Endodermal cell (in vitro differentiated cells): ENCODE data around the gene TPR. TPM values are rescaled to one million over a fixed set of nuclear protein-coding genes. Genes with fewer than 3 reads are reported as not detected.

Experiments
- DNase-seq: peaks from one replicate; pipeline ENCODE4 v3.0.0-alpha.2; 2017
- H3K27ac ChIP-seq: 2 replicates; pipeline ENCODE4 v1.5.1; 2013; ENCODE audit warnings: mild to moderate bottlenecking, low read depth, low read length, moderate library complexity
- H3K27me3 ChIP-seq: 2 replicates; pipeline ENCODE4 v1.6.1; 2013; ENCODE audit warnings: mild to moderate bottlenecking, low read length, moderate library complexity; ENCODE audit not compliant: insufficient read depth, control insufficient read depth, poor library complexity, severe bottlenecking
- H3K36me3 ChIP-seq: 2 replicates; pipeline ENCODE4 v1.7.0; 2013; ENCODE audit warnings: mild to moderate bottlenecking, low read length, moderate library complexity; ENCODE audit not compliant: control insufficient read depth, insufficient read depth
- H3K4me1 ChIP-seq: one replicate; pipeline ENCODE4 v1.7.0; 2013; ENCODE audit warnings: low read length; ENCODE audit not compliant: control insufficient read depth, insufficient read depth
- H3K4me3 ChIP-seq: 2 replicates; pipeline ENCODE4 v1.5.1; 2013; ENCODE audit warnings: mild to moderate bottlenecking, low read length, moderate library complexity
- H3K9ac ChIP-seq: 2 replicates; pipeline ENCODE4 v1.6.1; 2013; ENCODE audit warnings: mild to moderate bottlenecking, low read length, moderate library complexity; ENCODE audit not compliant: poor library complexity, severe bottlenecking; ENCODE audit errors: extremely low read depth
- H3K9me3 ChIP-seq: 2 replicates; pipeline ENCODE4 v1.6.1; 2013; ENCODE audit warnings: mild to moderate bottlenecking, low read length, moderate library complexity; ENCODE audit not compliant: control insufficient read depth
- H3K27ac Mint-ChIP-seq: 2 replicates; pipeline ENCODE4 v1.8.0; 2020; ENCODE audit warnings: mixed read lengths
- H3K27me3 Mint-ChIP-seq: 2 replicates; pipeline ENCODE4 v1.8.0; 2021; ENCODE audit warnings: mild to moderate bottlenecking, mixed read lengths; ENCODE audit not compliant: insufficient read depth
- H3K36me3 Mint-ChIP-seq: 2 replicates; pipeline ENCODE4 v1.8.0; 2020; ENCODE audit warnings: low read depth, mixed read lengths
- H3K4me1 Mint-ChIP-seq: 2 replicates; pipeline ENCODE4 v1.8.0; 2020; ENCODE audit warnings: mixed read lengths
- H3K4me3 Mint-ChIP-seq: 2 replicates; pipeline ENCODE4 v1.8.0; 2020; ENCODE audit warnings: mild to moderate bottlenecking, moderate library complexity, mixed read lengths
- H3K9me3 Mint-ChIP-seq: 2 replicates; pipeline ENCODE4 v1.8.0; 2020; ENCODE audit warnings: mild to moderate bottlenecking, mixed read lengths
- WGBS, 2 experiments: methylation state at CpG; one replicate each; pipeline versions ENCODE4 v1.1.5 to v1.1.7; 2013; ENCODE audit warnings: missing lambda C conversion rate in 2 of 2, mixed read lengths in 1 of 2; ENCODE audit not compliant: insufficient coverage in 1 of 2, insufficient read length in 1 of 2; 5-methylcytosine and 5-hydroxymethylcytosine counted together
- total RNA-seq, 2 donors: library from RNA; stranded (reverse); fragmentation: NEBNext Ultra II Directional in 1 of 2; extraction: Animal tissue kit (Norgen Biotek cat#: 25700) in 1 of 2; gene quantifications; 2 replicates in 1 of 2; 3 replicates in 1 of 2; pipeline ENCODE4 v1.2.1, GENCODE V29; 2021
- TF ChIP-seq, protein P1 (sequence below): fragments of 200-600 bp; sonication (generic); conservative IDR thresholded peaks from 2 replicates; pipeline ENCODE4 v1.5.0; 2021; ENCODE audit warnings: antibody characterized with exemption, mild to moderate bottlenecking

The TPR gene
- total RNA-seq, 2 donors from 2014 or later, result 120 to 124 TPM

DNA sequence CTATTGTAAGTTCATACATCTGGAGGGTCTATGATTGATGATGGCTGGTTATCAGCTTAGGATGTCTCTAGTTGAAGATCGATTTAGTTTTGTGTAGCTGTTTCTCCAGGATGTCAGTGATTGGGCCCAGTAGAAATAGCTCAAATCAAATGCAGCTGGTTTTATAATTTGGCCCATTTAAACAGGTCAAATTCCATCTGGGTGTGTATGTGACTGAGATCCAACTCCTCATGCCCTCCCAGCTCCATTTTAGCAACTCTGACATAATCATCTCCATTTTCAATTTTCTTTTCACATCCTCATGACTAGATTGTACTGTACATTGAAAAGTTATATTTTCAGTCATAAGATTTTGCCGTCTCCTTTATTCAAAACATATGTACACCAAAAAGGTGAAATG is 99.2 kb downstream of the TPR start:
- no peak overlapping the region for H3K9ac ChIP-seq
- H3K27me3 ChIP-seq, result no peaks in the 10 kb centered on the region
- no peak overlapping the region for H3K4me3 ChIP-seq
- Mint-ChIP-seq H3K27ac (no peak overlapping the region), H3K4me1 (no peaks in the 10 kb centered on the region), H3K36me3 (no peaks in the 10 kb centered on the region), H3K27me3 (no peaks in the 10 kb centered on the region), H3K9me3 (no peaks in the 10 kb centered on the region), H3K4me3 (no peak overlapping the region)
- TF ChIP-seq, protein P1, sequence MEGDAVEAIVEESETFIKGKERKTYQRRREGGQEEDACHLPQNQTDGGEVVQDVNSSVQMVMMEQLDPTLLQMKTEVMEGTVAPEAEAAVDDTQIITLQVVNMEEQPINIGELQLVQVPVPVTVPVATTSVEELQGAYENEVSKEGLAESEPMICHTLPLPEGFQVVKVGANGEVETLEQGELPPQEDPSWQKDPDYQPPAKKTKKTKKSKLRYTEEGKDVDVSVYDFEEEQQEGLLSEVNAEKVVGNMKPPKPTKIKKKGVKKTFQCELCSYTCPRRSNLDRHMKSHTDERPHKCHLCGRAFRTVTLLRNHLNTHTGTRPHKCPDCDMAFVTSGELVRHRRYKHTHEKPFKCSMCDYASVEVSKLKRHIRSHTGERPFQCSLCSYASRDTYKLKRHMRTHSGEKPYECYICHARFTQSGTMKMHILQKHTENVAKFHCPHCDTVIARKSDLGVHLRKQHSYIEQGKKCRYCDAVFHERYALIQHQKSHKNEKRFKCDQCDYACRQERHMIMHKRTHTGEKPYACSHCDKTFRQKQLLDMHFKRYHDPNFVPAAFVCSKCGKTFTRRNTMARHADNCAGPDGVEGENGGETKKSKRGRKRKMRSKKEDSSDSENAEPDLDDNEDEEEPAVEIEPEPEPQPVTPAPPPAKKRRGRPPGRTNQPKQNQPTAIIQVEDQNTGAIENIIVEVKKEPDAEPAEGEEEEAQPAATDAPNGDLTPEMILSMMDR, result no peak
- no peaks in the 10 kb centered on the region for H3K9me3 ChIP-seq
- DNase-seq, result no peak
- H3K27ac ChIP-seq, result no peak overlapping the region
- WGBS, 2 experiments, result 98 to 100% methylated on average over 1 to 2 of the region's 2 CpGs
- H3K36me3 ChIP-seq, result no peaks in the 10 kb centered on the region
- no peaks in the 10 kb centered on the region for H3K4me1 ChIP-seq

GRCh38 chr1:186272486-186272885 is 102.6 kb downstream of the TPR start:
- no peaks in the 10 kb centered on the region for H3K4me1 ChIP-seq
- no peaks in the 10 kb centered on the region for H3K36me3 ChIP-seq
- no peak overlapping the region for H3K4me3 ChIP-seq
- H3K27ac ChIP-seq, result no peak overlapping the region
- H3K27me3 Mint-ChIP-seq, result no peaks in the 10 kb centered on the region
- no peak overlapping the region for H3K9ac ChIP-seq
- no peak overlapping the region for H3K4me3 Mint-ChIP-seq
- H3K36me3 Mint-ChIP-seq, result no peaks in the 10 kb centered on the region
- H3K9me3 Mint-ChIP-seq, result no peaks in the 10 kb centered on the region
- 83% methylated on average over 1 of the region's 1 CpG; no CpG with 5 or more reads in 1 of the 2 experiments for WGBS, 2 experiments
- no peaks in the 10 kb centered on the region for H3K9me3 ChIP-seq
- no peak for DNase-seq
- no peaks in the 10 kb centered on the region for H3K27me3 ChIP-seq
- H3K4me1 Mint-ChIP-seq, result no peaks in the 10 kb centered on the region
- TF ChIP-seq, protein P1, result no peak
- no peak overlapping the region for H3K27ac Mint-ChIP-seq

DNA sequence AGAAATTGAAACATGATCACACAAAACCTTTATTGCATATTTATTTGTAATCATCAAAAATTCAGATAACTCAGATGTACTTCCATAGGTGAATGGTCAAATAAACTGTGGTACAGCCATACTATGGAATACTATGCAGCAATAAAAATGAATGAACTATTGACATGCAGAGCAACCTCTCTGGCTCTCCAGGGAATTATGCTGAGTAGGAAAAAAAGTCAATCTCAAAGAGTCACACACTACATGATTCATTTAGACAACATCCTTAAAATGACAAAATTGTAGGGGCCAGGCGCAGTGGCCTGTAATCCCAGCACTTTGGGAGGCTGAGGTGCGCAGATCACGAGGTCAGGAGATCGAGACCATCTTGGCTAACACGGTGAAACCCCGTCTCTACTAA is 104.0 kb downstream of the TPR start:
- Mint-ChIP-seq H3K27me3 (no peaks in the 10 kb centered on the region), H3K36me3 (no peaks in the 10 kb centered on the region), H3K27ac (no peak overlapping the region), H3K9me3 (no peaks in the 10 kb centered on the region), H3K4me1 (no peaks in the 10 kb centered on the region), H3K4me3 (no peak overlapping the region)
- TF ChIP-seq, protein P1, result no peak
- Histone ChIP-seq H3K36me3 (no peaks in the 10 kb centered on the region), H3K4me3 (no peak overlapping the region), H3K4me1 (no peaks in the 10 kb centered on the region), H3K9me3 (no peaks in the 10 kb centered on the region), H3K9ac (no peak overlapping the region), H3K27ac (no peak overlapping the region), H3K27me3 (no peaks in the 10 kb centered on the region)
- 89 to 91% methylated on average over 3 to 6 of the region's 6 CpGs for WGBS, 2 experiments
- no peak for DNase-seq

Other genes starting within 250 kb of the TPR start
- not detected for gene PRG4, start 79.0 kb downstream of the TPR start, total RNA-seq
- gene ODR4, start 585 bp upstream of the TPR start, total RNA-seq, result 10 to 100 TPM; 20.8 to 22.5 TPM
- gene PDC, start 85.9 kb upstream of the TPR start, total RNA-seq, result not detected